Tibial nerve (tissue), 4 donors: ENCODE data around the gene SIPA1L3. TPM values are rescaled to one million over a fixed set of nuclear protein-coding genes. Genes with fewer than 3 reads are reported as not detected.

Experiments used
- DNase-seq, 2 donors: peaks; one replicate each; pipeline ENCODE4 v3.0.0-alpha.2; 2019; ENCODE audit warnings: low spot score in 2 of 2
- H3K27ac ChIP-seq, 4 donors: fragments of 200-600 bp; sonication (generic) in 3 of 4; one replicate each; pipeline ENCODE4 v1.5.1; 2017 to 2019; ENCODE audit warnings: mild to moderate bottlenecking in 1 of 4
- H3K27me3 ChIP-seq, 2 donors: fragments of 200-600 bp; sonication (generic) in 1 of 2; one replicate each; pipeline versions ENCODE4 v1.5.1 to v1.6.0; 2017 to 2019
- H3K36me3 ChIP-seq, 3 donors: fragments of 200-600 bp; sonication (generic); one replicate each; pipeline ENCODE4 v1.5.1; 2018 to 2019
- H3K4me1 ChIP-seq, 4 donors: fragments of 200-600 bp; sonication (generic) in 3 of 4; one replicate each; pipeline ENCODE4 v1.5.1; 2017 to 2019
- H3K4me3 ChIP-seq, 4 donors: fragments of 200-600 bp; sonication (generic) in 3 of 4; one replicate each; pipeline ENCODE4 v1.5.1; 2017 to 2019; ENCODE audit warnings: mild to moderate bottlenecking in 1 of 4, moderate library complexity in 1 of 4
- H3K9me3 ChIP-seq, 4 donors: fragments of 200-600 bp; sonication (generic) in 3 of 4; one replicate each; pipeline ENCODE4 v1.5.1; 2017 to 2019
- CTCF ChIP-seq, 5 experiments: fragments of 200-600 bp in 3 of 5; fragments of 450-650 bp in 2 of 5; sonication (generic) in 3 of 5; IDR thresholded peaks; one replicate each; pipeline ENCODE4 v1.5.1; 2016 to 2019; ENCODE audit warnings: antibody characterized with exemption in 5 of 5, mild to moderate bottlenecking in 3 of 5, moderate library complexity in 2 of 5
- EP300 ChIP-seq, 2 donors: sonication (generic); formaldehyde crosslinking; IDR thresholded peaks; one replicate each; pipeline ENCODE4 v1.6.1; 2017; ENCODE audit warnings: antibody characterized with exemption in 2 of 2, mild to moderate bottlenecking in 1 of 2
- POLR2A ChIP-seq, 2 donors: fragments of 450-650 bp; IDR thresholded peaks; one replicate each; pipeline ENCODE4 v1.6.1; 2017; ENCODE audit warnings: antibody characterized with exemption in 2 of 2, mild to moderate bottlenecking in 2 of 2, moderate library complexity in 2 of 2
- WGBS, 2 donors: methylation state at CpG; one replicate each; pipeline ENCODE4 v1.1.5; 2018; 5-methylcytosine and 5-hydroxymethylcytosine counted together
- total RNA-seq, 4 donors: library from RNA; depleted of rRNA; stranded (reverse); fragments of >200 nt; gene quantifications; one replicate each; pipeline ENCODE4 v1.1.0, GENCODE V29; 2016

SIPA1L3 gene
- total RNA-seq, 4 donors from 2014 or later = 8.3 to 43.9 (median 17.0) TPM

GRCh38 chr19:38043649-38044144 is 136.7 kb downstream of the SIPA1L3 start:
- WGBS, 2 donors = 91 to 93% methylated on average over 5 of the region's 5 CpGs

GRCh38 chr19:38044267-38045111 is 137.5 kb downstream of the SIPA1L3 start:
- Histone ChIP-seq H3K27ac (no peak overlapping the region), H3K4me1 (no peaks in the 10 kb centered on the region), H3K36me3 (no peaks in the 10 kb centered on the region), H3K27me3 (no peaks in the 10 kb centered on the region), H3K4me3 (no peak overlapping the region), H3K9me3 (peaks cover 0 to 9% (median 0%) of the 10 kb centered on the region in 4 donors)
- TF ChIP-seq POLR2A (IDR thresholded peaks at IDR 0.05) = no peak
- TF ChIP-seq CTCF (IDR thresholded peaks at IDR 0.05) = no peak
- WGBS, 2 donors = 81 to 88% methylated on average over 16 of the region's 16 CpGs
- no peak for DNase-seq

More at GRCh38 chr19:38043649-38044144, 136.7 kb downstream of the SIPA1L3 start:
- no peaks in the 10 kb centered on the region for H3K4me1 ChIP-seq
- no peak overlapping the region for H3K27ac ChIP-seq
- H3K9me3 ChIP-seq = peaks cover 0 to 9% (median 0%) of the 10 kb centered on the region in 4 donors
- TF ChIP-seq CTCF (IDR thresholded peaks at IDR 0.05) (no peak), POLR2A (IDR thresholded peaks at IDR 0.05) (no peak), EP300 (IDR thresholded peaks at IDR 0.05) (no peak)
- no peaks in the 10 kb centered on the region for H3K36me3 ChIP-seq
- H3K4me3 ChIP-seq = no peak overlapping the region
- no peaks in the 10 kb centered on the region for H3K27me3 ChIP-seq
- no peak for DNase-seq

- WGBS, 2 donors = 75 to 76% methylated on average over 15 of the region's 15 CpGs
- peaks cover 0 to 9% (median 0%) of the 10 kb centered on the region in 4 donors for H3K9me3 ChIP-seq
- TF ChIP-seq POLR2A (IDR thresholded peaks at IDR 0.05) (no peak), CTCF (IDR thresholded peaks at IDR 0.05) (no peak), EP300 (IDR thresholded peaks at IDR 0.05) (no peak)
Observed at GRCh38 chr19:38045554-38046253, 138.7 kb downstream of the SIPA1L3 start.

GRCh38 chr19:38046254-38047048 is 139.4 kb downstream of the SIPA1L3 start:
- 85 to 86% methylated on average over 12 to 17 of the region's 21 CpGs for WGBS, 2 donors
- H3K27ac ChIP-seq = peak overlapping the region in 1 of 4 donors; percentile 51

More at GRCh38 chr19:38045554-38046253, 138.7 kb downstream of the SIPA1L3 start:
- Histone ChIP-seq H3K27ac (peak overlapping the region in 1 of 4 donors; percentile 42), H3K36me3 (no peaks in the 10 kb centered on the region), H3K27me3 (no peaks in the 10 kb centered on the region), H3K4me3 (no peak overlapping the region), H3K4me1 (no peaks in the 10 kb centered on the region)
- DNase-seq = no peak

More at GRCh38 chr19:38046254-38047048, 139.4 kb downstream of the SIPA1L3 start:
- no peaks in the 10 kb centered on the region for H3K27me3 ChIP-seq
- DNase-seq = no peak
- no peak for TF ChIP-seq POLR2A (IDR thresholded peaks at IDR 0.05)
- TF ChIP-seq EP300 (IDR thresholded peaks at IDR 0.05) = no peak
- TF ChIP-seq CTCF (IDR thresholded peaks at IDR 0.05) = no peak
- no peak overlapping the region for H3K4me3 ChIP-seq
- peaks cover 0 to 7% (median 0%) of the 10 kb centered on the region in 4 donors for H3K9me3 ChIP-seq
- no peaks in the 10 kb centered on the region for H3K4me1 ChIP-seq
- H3K36me3 ChIP-seq = no peaks in the 10 kb centered on the region
